Right lobe of liver (tissue), 4 donors: Measurements from ENCODE around the gene CPXM2.

ENCODE experiments used
- CTCF ChIP-seq, 4 donors: fragments of 200-600 bp in 3 of 4; fragments of 450-650 bp in 1 of 4; IDR thresholded peaks; one replicate each; pipeline versions ENCODE4 v1.5.1 to v1.8.0; 2016 to 2022; ENCODE audit warnings: antibody characterized with exemption in 4 of 4, mild to moderate bottlenecking in 2 of 4
- POLR2A ChIP-seq: fragments of 450-650 bp; IDR thresholded peaks from one replicate; pipeline ENCODE4 v1.6.1; 2017; ENCODE audit warnings: antibody characterized with exemption, mild to moderate bottlenecking
- donor health status: DM: no; HTN: no; CAD: no.
- donor health status: DM: no; HTN: no; CAD: no.
- donor health status: DM: no; HTN: yes; CAD: no.

- TF ChIP-seq POLR2A (no peak), CTCF (IDR thresholded peaks at IDR 0.05) (no peak)
Observed at GRCh38 chr10:123808286-123808685, 83.3 kb downstream of the CPXM2 start.
